Nephron (organoid): ENCODE data around the gene NKX6-2.

Experiments
- H3K27ac Mint-ChIP-seq, 3 experiments: 2 replicates each; pipeline ENCODE4 v1.8.0; 2020; ENCODE audit warnings: mixed read lengths in 3 of 3, mild to moderate bottlenecking in 2 of 3, moderate library complexity in 1 of 3
- H3K27me3 Mint-ChIP-seq: 2 replicates; pipeline ENCODE4 v1.8.0; 2021; ENCODE audit warnings: low read depth, mild to moderate bottlenecking, moderate library complexity, mixed read lengths
- H3K36me3 Mint-ChIP-seq: 2 replicates; pipeline ENCODE4 v1.8.0; 2020; ENCODE audit warnings: low read depth, mixed read lengths
- H3K4me1 Mint-ChIP-seq: 2 replicates; pipeline ENCODE4 v1.8.0; 2020; ENCODE audit warnings: mixed read lengths
- H3K4me3 Mint-ChIP-seq, 3 experiments: 2 replicates each; pipeline ENCODE4 v1.8.0; 2020; ENCODE audit warnings: mild to moderate bottlenecking in 3 of 3, mixed read lengths in 3 of 3, moderate library complexity in 2 of 3
- H3K9me3 Mint-ChIP-seq: 2 replicates; pipeline ENCODE4 v1.8.0; 2020; ENCODE audit warnings: mixed read lengths
- TF ChIP-seq, protein P1 (sequence below), 3 experiments: fragments of 200-600 bp; sonication (generic); IDR thresholded peaks; one replicate each; pipeline ENCODE4 v1.5.0; 2021; ENCODE audit warnings: antibody characterized with exemption in 3 of 3; ENCODE audit not compliant: unreplicated experiment in 3 of 3

NKX6-2 gene

DNA sequence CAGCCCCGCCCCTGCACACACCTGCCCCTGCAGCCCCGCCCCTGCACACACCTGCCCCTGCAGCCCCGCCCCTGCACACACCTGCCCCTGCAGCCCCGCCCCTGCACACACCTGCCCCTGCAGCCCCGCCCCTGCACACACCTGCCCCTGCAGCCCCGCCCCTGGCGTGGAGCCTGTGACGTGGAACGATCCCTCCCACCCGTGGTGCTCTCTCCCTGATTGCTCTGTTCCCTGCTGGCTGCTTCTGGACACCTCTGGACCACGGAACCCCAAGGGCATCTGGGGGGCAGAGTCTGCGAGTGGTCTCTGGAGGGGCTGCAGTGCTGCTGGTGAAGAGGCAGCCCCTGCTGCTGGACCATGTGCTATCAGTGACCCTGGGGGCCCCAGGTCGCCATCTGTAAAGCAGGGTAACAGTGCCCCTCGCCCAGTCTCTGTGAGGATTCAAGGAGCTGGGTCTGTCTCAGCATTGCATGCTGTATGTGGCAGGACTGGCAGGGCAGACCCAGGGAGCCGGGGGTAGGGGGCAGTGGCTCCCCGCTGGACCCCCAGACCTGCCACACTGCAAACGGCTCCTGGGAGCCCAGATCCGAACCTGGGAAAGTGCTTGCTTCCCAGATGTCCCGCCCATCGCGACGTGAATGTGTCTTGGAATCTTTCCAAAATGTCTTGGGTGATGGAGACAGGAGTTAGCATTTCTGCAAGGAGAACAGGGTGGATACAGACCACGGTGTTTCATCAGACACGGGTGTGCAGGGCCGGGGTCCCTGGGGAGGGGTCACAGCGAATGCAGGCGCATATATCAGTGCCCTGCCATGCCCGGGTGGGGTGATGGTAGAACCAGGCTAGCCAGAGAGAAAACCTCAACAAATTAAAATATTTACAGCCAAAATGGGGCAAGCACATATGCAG, 27.9 kb upstream of the NKX6-2 start:
- H3K4me3 Mint-ChIP-seq, result no peak overlapping the region
- TF ChIP-seq, protein P1, sequence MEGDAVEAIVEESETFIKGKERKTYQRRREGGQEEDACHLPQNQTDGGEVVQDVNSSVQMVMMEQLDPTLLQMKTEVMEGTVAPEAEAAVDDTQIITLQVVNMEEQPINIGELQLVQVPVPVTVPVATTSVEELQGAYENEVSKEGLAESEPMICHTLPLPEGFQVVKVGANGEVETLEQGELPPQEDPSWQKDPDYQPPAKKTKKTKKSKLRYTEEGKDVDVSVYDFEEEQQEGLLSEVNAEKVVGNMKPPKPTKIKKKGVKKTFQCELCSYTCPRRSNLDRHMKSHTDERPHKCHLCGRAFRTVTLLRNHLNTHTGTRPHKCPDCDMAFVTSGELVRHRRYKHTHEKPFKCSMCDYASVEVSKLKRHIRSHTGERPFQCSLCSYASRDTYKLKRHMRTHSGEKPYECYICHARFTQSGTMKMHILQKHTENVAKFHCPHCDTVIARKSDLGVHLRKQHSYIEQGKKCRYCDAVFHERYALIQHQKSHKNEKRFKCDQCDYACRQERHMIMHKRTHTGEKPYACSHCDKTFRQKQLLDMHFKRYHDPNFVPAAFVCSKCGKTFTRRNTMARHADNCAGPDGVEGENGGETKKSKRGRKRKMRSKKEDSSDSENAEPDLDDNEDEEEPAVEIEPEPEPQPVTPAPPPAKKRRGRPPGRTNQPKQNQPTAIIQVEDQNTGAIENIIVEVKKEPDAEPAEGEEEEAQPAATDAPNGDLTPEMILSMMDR (IDR thresholded peaks at IDR 0.05; ENCODE audit: unreplicated experiment in 3 of 3), result no peak
- no peak overlapping the region for H3K27ac Mint-ChIP-seq
- no peaks in the 10 kb centered on the region for H3K36me3 Mint-ChIP-seq
- H3K27me3 Mint-ChIP-seq, result peaks cover 35% of the 10 kb centered on the region
- H3K9me3 Mint-ChIP-seq, result peaks cover 2% of the 10 kb centered on the region
- no peaks in the 10 kb centered on the region for H3K4me1 Mint-ChIP-seq

DNA sequence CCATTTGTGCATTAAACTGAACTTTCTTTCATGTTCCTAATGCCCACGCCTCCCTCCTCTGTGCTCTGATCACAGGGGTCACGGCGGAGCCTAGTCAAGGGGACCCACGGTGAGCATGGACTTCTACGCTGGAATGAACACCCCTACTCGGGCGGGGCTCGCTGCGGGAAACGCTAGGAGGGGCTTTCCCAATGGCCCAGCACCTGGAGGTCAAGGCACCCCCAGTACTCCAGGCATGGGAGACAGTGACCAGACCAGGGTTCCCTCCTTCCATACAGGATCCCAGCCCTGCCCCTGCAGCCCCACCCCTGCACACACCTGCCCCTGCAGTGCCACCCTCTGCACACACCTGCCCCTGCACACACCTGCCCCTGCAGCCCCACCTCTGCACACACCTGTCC, 27.1 kb upstream of the NKX6-2 start:
- Mint-ChIP-seq H3K27ac (no peak overlapping the region), H3K4me3 (no peak overlapping the region), H3K36me3 (no peaks in the 10 kb centered on the region), H3K9me3 (no peaks in the 10 kb centered on the region), H3K4me1 (no peaks in the 10 kb centered on the region), H3K27me3 (peaks cover 32% of the 10 kb centered on the region)
- TF ChIP-seq, protein P1 (IDR thresholded peaks at IDR 0.05; ENCODE audit: unreplicated experiment in 3 of 3), result no peak

DNA sequence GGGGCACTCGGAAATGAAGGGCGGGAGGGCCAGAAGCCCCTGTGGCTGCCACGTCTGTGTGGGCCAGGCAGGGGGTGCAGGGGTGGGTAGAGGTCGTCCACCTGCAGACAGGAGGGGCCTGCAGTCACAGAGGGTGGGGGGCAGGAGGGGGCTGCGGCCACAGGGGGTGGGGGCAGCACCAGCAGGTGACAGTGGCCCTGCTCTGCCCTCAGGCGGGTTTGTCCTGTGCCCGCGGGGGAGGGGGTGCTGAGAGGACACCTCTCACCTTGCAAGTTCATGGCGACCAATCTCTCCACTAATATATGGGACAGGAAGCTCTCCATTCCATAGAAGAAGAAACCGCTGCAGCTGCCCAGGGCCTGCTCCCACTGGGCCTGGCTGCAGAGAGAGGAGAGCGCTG, 26.6 kb upstream of the NKX6-2 start:
- TF ChIP-seq, protein P1 (IDR thresholded peaks at IDR 0.05; ENCODE audit: unreplicated experiment in 3 of 3), result no peak
- Mint-ChIP-seq H3K9me3 (no peaks in the 10 kb centered on the region), H3K4me3 (no peak overlapping the region), H3K27ac (no peak overlapping the region), H3K27me3 (peaks cover 27% of the 10 kb centered on the region), H3K4me1 (no peaks in the 10 kb centered on the region), H3K36me3 (no peaks in the 10 kb centered on the region)

DNA sequence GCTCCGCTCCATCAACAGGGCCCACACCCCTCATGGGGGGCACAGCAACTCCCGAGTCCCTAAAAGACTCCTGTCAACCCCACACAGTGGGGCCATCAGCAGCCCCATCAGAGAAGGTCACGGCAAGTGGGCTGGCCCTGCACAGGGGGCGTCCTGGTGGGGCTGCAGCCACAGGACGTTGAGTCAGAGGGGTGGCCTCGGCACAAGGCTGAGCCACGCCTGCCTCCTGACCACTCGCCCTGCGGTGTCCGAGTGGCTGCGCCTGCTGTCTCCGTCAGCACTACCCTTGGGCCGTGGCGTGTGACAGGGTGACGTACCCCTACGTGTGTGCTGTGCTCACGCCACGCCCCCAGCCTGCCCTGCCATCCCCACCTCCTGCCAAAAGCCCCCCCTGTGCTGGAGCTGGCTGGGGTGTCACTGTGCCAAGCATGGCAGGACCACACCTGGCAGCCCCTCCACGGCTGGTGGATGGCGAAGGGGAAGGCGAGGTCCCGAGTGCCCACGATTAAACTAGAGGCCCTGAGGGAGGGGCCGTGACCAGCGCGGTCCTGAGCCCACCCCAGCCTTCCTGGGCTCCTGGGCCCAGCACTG, 26.0 kb upstream of the NKX6-2 start:
- Mint-ChIP-seq H3K4me3 (no peak overlapping the region), H3K36me3 (no peaks in the 10 kb centered on the region), H3K27me3 (peaks cover 22% of the 10 kb centered on the region), H3K9me3 (no peaks in the 10 kb centered on the region), H3K27ac (no peak overlapping the region), H3K4me1 (no peaks in the 10 kb centered on the region)
- TF ChIP-seq, protein P1 (IDR thresholded peaks at IDR 0.05; ENCODE audit: unreplicated experiment in 3 of 3), result no peak

DNA sequence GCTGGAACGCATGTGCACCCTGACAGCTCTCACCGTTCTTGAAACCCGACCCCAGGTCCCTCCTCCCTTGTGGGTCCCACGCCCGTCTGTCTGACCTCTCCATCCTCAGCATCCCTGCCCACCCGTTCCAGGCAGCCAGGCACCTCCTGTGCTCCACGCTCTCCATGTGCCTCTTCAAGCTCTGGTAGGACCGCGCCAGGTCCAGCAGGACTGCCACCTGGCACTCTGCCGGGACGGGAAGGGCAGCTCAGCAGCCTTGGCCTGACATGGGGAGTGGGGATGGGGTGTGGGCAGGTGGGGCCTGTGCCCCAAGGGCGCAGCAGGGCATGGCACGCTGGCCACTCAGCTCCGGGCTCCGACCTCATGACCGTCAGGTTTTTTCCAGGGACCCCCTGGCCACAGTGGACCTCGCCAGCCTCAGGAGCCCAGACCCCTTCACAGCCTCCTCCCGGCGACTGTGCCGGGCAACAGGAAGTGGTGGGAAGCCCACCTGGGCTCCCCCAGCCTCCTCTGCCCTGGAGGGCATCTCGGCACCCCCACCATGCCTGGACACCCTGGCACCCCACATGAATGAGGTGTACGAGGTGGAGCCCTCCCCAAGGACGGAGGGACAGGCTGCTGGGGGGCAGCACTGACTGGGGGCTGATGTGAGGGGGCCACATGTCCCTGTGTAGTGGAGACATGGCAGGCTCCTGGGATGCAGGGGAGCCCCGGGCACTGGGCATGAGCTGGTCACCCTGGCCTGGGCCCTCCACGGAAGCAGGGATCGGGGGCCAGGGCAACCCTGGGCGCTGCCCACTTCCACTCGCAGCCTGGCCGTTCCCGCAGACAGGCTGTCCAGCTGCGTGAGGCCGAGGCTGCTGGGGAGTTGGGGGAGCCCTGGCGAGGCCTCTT, 25.1 kb upstream of the NKX6-2 start:
- H3K4me3 Mint-ChIP-seq, result no peak overlapping the region
- no peaks in the 10 kb centered on the region for H3K9me3 Mint-ChIP-seq
- no peaks in the 10 kb centered on the region for H3K36me3 Mint-ChIP-seq
- H3K27me3 Mint-ChIP-seq, result peaks cover 14% of the 10 kb centered on the region
- no peak overlapping the region for H3K27ac Mint-ChIP-seq
- TF ChIP-seq, protein P1 (IDR thresholded peaks at IDR 0.05; ENCODE audit: unreplicated experiment in 3 of 3), result no peak
- H3K4me1 Mint-ChIP-seq, result peaks cover 4% of the 10 kb centered on the region
